Measurements from ENCODE around the gene HNF1A.

DNA sequence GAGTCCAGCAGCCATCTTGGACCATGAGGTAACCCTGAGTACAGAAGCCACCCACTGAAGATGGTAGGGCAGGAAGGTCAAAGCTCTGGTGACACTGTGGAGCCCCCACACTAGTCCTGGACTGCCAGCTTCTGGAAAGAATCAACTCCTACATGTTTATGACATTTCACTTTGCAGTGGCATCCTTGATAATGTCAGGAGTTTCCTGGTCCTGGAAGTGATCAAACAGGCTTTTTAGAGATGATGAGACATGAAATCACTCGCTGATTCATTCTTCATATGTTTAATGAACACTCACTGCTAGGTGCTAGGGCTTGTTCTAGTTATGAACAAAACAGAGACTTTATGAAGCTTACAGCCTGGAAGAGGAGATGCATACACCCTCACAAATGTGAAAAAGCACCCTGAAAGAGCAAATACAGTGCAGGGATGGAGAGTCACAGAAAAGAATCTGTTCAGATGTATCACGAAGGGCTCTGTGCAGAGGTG lies 15.8 kb upstream of the HNF1A start:
- TF ChIP-seq RAD21 (CRISPR knock-in tag; conservative IDR thresholded peaks at IDR 0.05 in 1 of 2, IDR thresholded peaks at IDR 0.05 in 1 of 2), result no peak
- TF ChIP-seq, protein P1, sequence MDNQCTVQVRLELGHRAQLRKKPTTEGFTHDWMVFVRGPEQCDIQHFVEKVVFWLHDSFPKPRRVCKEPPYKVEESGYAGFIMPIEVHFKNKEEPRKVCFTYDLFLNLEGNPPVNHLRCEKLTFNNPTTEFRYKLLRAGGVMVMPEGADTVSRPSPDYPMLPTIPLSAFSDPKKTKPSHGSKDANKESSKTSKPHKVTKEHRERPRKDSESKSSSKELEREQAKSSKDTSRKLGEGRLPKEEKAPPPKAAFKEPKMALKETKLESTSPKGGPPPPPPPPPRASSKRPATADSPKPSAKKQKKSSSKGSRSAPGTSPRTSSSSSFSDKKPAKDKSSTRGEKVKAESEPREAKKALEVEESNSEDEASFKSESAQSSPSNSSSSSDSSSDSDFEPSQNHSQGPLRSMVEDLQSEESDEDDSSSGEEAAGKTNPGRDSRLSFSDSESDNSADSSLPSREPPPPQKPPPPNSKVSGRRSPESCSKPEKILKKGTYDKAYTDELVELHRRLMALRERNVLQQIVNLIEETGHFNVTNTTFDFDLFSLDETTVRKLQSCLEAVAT (IDR thresholded peaks at IDR 0.05), result no peak
- TF ChIP-seq NR2F6 (CRISPR knock-in tag; IDR thresholded peaks at IDR 0.05), result no peak
- TF ChIP-seq SREBF2 (CRISPR knock-in tag; IDR thresholded peaks at IDR 0.05), result no peak
- TF ChIP-seq, protein P2, sequence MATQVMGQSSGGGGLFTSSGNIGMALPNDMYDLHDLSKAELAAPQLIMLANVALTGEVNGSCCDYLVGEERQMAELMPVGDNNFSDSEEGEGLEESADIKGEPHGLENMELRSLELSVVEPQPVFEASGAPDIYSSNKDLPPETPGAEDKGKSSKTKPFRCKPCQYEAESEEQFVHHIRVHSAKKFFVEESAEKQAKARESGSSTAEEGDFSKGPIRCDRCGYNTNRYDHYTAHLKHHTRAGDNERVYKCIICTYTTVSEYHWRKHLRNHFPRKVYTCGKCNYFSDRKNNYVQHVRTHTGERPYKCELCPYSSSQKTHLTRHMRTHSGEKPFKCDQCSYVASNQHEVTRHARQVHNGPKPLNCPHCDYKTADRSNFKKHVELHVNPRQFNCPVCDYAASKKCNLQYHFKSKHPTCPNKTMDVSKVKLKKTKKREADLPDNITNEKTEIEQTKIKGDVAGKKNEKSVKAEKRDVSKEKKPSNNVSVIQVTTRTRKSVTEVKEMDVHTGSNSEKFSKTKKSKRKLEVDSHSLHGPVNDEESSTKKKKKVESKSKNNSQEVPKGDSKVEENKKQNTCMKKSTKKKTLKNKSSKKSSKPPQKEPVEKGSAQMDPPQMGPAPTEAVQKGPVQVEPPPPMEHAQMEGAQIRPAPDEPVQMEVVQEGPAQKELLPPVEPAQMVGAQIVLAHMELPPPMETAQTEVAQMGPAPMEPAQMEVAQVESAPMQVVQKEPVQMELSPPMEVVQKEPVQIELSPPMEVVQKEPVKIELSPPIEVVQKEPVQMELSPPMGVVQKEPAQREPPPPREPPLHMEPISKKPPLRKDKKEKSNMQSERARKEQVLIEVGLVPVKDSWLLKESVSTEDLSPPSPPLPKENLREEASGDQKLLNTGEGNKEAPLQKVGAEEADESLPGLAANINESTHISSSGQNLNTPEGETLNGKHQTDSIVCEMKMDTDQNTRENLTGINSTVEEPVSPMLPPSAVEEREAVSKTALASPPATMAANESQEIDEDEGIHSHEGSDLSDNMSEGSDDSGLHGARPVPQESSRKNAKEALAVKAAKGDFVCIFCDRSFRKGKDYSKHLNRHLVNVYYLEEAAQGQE (IDR thresholded peaks at IDR 0.05; ENCODE audit: borderline replicate concordance), result no peak
- TF ChIP-seq, protein P2 (CRISPR knock-in tag; IDR thresholded peaks at IDR 0.05; ENCODE audit: low read depth), result no peak
- no peak for TF ChIP-seq PYGO2 (tag; IDR thresholded peaks at IDR 0.05)
- TF ChIP-seq, protein P3, sequence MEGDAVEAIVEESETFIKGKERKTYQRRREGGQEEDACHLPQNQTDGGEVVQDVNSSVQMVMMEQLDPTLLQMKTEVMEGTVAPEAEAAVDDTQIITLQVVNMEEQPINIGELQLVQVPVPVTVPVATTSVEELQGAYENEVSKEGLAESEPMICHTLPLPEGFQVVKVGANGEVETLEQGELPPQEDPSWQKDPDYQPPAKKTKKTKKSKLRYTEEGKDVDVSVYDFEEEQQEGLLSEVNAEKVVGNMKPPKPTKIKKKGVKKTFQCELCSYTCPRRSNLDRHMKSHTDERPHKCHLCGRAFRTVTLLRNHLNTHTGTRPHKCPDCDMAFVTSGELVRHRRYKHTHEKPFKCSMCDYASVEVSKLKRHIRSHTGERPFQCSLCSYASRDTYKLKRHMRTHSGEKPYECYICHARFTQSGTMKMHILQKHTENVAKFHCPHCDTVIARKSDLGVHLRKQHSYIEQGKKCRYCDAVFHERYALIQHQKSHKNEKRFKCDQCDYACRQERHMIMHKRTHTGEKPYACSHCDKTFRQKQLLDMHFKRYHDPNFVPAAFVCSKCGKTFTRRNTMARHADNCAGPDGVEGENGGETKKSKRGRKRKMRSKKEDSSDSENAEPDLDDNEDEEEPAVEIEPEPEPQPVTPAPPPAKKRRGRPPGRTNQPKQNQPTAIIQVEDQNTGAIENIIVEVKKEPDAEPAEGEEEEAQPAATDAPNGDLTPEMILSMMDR (IDR thresholded peaks at IDR 0.05 in 2 of 3, conservative IDR thresholded peaks at IDR 0.05 in 1 of 3; ENCODE audit: insufficient read depth in 2 of 3, low read depth in 1 of 3, low read length in 3 of 3), result no peak
- TF ChIP-seq, protein P4, sequence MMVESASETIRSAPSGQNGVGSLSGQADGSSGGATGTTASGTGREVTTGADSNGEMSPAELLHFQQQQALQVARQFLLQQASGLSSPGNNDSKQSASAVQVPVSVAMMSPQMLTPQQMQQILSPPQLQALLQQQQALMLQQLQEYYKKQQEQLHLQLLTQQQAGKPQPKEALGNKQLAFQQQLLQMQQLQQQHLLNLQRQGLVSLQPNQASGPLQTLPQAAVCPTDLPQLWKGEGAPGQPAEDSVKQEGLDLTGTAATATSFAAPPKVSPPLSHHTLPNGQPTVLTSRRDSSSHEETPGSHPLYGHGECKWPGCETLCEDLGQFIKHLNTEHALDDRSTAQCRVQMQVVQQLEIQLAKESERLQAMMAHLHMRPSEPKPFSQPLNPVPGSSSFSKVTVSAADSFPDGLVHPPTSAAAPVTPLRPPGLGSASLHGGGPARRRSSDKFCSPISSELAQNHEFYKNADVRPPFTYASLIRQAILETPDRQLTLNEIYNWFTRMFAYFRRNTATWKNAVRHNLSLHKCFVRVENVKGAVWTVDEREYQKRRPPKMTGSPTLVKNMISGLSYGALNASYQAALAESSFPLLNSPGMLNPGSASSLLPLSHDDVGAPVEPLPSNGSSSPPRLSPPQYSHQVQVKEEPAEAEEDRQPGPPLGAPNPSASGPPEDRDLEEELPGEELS (CRISPR knock-in tag; IDR thresholded peaks at IDR 0.05; ENCODE audit: borderline replicate concordance), result no peak
- no peak for TF ChIP-seq SP1 (CRISPR knock-in tag; IDR thresholded peaks at IDR 0.05)
- no peak for TF ChIP-seq MIER1 (IDR thresholded peaks at IDR 0.05; ENCODE audit: low read depth)
- TF ChIP-seq, protein P5, sequence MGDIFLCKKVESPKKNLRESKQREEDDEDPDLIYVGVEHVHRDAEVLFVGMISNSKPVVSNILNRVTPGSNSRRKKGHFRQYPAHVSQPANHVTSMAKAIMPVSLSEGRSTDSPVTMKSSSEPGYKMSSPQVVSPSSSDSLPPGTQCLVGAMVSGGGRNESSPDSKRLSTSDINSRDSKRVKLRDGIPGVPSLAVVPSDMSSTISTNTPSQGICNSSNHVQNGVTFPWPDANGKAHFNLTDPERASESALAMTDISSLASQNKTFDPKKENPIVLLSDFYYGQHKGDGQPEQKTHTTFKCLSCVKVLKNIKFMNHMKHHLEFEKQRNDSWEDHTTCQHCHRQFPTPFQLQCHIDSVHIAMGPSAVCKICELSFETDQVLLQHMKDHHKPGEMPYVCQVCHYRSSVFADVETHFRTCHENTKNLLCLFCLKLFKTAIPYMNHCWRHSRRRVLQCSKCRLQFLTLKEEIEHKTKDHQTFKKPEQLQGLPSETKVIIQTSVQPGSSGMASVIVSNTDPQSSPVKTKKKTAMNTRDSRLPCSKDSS (IDR thresholded peaks at IDR 0.05; ENCODE audit: low read depth, partially characterized antibody), result no peak
- no peak for TF ChIP-seq PPARD (CRISPR knock-in tag; IDR thresholded peaks at IDR 0.05)

Measured in K562 (cell line).